ENCODE data around the gene STK32B.
A peak's percentile ranks its signal among the peaks of the same experiment; 100 is the strongest.
"Not testable (repeated sequence)": the region's sequence is repeated elsewhere in the genome, so short reads cannot be mapped to it uniquely, and the experiment has no call there.

The STK32B gene

GRCh38 chr4:5395781-5396180 is 344.5 kb downstream of the STK32B start:
- no peak for DNase-seq (ENCODE audit: low spot score)

DNA sequence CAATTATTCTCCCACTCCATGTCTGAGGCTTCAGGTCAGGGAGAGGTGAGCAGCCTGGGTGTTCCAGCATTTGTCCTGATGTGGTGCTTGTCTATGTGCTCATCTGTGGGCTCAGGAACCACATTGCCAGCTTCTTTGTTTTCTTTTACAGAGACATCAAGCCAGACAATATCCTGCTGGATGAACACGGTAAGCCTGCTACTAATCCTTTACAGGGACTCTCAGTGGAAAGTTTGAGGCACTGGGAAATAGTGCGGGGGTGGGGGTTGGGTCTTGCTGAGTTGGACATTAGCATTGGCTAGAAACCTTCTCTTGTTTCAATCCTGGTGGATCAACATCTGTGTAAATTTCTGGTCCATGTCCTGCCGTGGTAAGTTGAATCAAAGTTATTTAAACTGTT is 346.8 kb downstream of the STK32B start:
- no peak for DNase-seq (ENCODE audit: low spot score)

DNA sequence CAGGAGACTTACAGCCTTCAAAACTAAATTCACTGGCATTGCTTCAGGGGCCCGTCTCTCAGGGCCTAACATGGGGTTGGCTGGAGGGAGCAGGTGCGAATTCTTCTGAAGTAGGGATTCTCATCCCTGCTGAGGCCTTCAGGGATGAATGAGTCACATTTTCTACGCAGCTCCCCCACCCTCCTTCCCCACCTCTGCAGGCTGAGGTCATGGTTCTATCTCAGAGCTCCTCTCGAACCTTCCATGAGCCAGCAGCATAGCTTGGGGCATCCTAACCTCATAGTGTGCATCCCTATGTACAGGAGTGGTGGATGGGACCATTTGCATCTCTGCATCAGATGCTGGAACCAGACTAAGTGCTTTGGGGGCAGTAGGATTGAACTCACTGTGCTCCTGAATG is 347.8 kb downstream of the STK32B start:
- no peak for DNase-seq (ENCODE audit: low spot score)

DNA sequence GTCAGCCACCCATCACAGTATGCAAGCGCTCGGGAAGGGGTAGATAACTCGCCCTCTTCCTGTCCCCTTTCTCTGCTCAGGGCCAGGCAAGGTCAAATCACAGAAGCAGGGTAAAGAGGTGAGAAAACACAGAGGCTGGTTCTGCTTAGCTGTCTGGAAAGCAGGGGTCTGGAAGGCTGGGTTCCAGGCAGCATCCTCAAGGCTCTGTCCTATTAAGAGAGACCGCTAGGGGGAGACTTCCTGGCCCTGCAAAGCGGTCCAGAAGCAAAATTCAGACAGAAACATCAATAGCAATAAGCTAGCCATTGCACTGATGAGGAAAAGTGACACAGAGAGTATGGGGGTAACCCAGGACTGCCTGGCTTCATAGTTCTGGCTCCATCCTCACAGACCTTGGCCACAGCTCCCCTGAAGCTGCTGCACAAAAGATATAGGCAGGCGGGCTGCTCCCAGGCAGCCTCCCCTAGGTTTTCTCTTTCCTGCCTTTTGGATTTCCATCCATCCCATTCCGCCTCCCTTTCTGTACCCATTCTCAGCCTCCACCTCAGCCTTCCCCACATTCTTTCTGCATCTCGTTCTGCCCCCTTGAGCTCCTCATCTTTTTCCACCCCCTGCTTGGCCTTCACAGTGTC is 348.6 kb downstream of the STK32B start:
- DNase-seq (ENCODE audit: low spot score), result peak; percentile 61

DNA sequence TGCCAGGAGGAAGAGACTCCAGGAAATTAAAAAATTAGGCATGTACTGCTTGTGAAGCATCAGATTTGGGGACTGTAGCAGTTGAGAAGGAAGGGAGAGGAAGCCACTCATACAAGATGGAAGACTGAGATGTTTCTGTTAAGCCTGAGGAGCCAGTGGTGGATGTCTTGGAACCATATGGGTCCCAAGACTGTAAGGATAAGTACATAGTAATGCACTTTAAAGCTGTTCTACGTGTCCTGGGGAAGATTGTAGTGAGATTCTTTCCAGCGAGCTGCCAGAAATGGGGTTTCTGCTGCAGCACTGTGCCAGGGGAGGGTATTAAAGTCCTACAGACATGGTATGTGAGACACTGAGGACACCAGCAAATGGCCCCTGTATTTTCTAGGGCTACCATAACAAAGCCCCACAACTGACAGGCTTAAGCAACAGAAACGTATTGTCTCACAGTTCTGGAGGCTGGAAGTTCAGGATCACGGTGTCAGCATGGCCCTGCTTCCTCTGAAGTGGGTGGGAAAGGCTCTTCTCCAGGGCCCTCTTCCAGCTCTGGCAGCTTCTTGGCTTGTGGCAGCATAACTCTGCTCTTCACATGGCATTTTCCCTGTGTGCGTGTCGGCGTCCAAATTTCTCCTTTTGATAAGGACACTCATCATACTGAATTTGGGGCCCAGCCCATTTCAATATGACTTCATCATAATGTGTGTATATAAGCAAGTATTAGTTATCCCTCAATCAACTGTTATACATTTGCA is 352.6 kb downstream of the STK32B start:
- no peak for DNase-seq (ENCODE audit: low spot score)

DNA sequence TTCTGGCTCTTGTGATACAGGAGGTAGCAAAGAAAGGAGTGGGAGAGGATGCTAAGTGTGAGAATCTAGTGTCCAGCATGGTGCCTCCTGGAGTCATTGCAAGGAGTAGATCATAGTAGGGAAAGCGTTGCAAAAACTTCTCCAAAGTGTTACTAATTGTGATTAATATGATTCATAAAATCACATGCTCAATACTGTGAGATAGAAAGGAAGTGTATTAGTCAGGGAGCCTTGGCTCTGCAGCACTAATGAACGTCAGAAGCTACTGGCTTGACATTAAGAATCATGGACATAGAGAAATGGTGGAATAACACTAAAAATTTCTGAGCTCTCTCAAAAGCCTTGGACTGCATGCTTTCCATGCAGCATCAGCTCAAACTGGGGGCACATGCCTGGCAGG is 358.0 kb downstream of the STK32B start:
- DNase-seq (ENCODE audit: low spot score), result peak; percentile 31

DNA sequence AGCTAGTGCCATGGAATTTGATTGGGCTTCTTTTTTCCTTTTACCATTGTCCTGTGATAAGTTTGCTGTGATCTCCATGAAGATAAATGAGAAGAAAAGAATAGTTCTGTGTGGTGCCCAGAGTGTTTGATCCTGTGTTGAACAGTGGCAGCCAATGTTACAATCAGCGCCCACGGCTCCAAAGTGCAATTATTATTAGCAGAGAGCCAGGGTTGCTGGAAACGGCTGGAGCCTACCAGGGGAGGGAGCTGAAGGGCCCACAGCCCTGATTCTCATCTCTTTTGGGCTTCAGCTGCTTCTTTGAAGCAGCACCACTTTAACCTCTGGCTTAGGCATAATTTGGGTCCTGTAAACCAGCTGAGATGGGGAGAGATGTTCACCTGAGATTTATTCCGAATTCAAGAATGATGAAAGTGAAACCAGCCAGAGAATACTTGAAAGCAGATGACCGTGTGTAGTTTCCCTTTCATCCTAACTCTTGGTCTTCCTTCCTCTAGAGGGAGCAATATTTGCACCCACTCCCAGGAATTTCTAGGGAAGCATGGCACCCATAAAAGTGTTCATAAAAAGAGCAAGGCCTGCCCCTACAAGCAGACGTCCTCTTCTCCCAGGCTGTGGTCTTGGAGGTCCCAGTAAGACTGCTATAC is 358.8 kb downstream of the STK32B start:
- no peak for DNase-seq (ENCODE audit: low spot score)

DNA sequence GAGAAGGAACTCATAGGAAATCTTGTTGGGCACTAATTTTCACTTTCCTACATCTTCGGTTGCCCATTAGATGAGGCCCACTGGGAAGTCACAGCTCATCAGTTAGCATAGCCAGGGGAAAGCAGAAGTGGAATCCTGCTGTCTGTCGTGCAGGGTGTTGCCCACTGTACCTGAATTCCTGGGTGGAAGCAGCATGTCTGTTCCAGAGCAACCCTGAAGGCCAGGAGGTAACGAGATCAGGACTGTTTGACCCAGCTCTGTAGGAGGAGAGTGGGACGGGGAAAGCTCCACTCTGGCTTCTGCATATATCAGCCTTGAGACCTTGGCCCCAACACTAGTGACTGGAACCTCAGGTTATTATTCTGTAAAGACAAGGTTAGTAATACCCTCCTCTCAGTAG is 361.0 kb downstream of the STK32B start:
- DNase-seq (ENCODE audit: low spot score), result no peak

DNA sequence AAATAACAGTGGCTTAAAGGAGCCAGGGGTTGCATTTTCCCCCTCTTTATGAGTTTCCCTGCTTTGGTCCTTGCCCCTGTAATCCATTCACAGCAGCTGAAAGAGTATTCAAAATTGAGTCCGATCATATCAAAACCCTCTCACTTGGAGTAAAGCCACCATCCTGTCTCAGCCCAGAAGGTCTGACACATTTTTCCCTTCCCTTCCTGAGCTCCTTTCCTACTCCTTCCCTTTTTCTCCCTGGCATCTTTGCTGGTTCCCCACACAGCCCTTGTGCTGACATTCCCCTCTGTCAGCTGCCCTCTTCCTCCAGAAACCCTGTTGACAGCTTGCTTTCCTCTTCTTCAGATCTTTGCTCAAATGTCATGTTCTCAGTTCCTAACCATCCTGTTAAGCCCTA is 361.5 kb downstream of the STK32B start:
- no peak for DNase-seq (ENCODE audit: low spot score)

- no peak for DNase-seq (ENCODE audit: low spot score)
These were observed 365.4 kb downstream of the STK32B start for GRCh38 chr4:5416637-5417036.

- DNase-seq (ENCODE audit: low spot score), result no peak
These were observed 369.0 kb downstream of the STK32B start for GRCh38 chr4:5420266-5420665.

GRCh38 chr4:5421416-5421815 is 370.1 kb downstream of the STK32B start:
- DNase-seq (ENCODE audit: low spot score), result no peak

GRCh38 chr4:5422195-5422594 is 370.9 kb downstream of the STK32B start:
- DNase-seq (ENCODE audit: low spot score), result no peak

- no peak for DNase-seq (ENCODE audit: low spot score)
These were observed 372.4 kb downstream of the STK32B start for GRCh38 chr4:5423670-5424069.

DNA sequence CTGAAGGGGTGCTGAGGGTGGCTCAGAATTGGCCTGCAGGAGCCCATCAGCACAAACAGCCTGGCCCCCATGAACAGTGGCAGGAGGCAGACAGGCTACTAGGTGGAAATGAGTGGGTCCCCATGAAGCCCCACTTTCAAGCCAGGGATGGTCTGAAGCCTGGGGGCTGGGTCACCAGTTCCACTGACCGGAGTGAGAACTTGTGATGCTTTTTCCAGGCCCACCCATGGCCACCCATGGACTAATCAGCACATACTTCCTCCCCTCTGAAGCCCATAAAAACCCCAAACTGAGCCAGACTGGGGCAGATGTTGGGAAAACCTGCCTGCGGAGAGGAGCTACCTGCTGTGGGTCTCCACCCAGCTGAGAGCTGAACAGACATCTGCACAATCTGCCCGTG is 372.9 kb downstream of the STK32B start:
- DNase-seq (ENCODE audit: low spot score), result no peak

DNA sequence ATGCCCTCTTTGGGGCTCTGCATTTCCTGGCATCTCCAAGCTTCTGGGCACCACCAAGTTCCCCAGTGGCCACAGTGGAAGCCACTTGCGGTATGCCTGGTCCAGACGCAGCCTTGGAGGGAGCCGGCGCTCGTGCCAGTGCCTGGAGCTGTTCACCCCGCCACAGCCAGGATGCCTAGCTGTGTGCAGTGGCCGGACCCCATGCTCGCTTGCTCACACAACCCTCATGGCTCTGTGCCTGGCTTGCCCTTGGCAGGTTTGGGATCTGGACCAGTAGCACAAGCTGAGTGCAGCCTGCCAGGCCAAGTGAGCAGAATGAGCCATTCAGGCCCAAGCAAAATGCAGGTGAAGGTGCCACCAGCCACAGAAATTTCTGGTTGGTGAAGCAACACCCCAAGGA is 373.6 kb downstream of the STK32B start:
- no peak for DNase-seq (ENCODE audit: low spot score)

GRCh38 chr4:5429747-5430146 is 378.5 kb downstream of the STK32B start:
- no peak for DNase-seq (ENCODE audit: low spot score)

GRCh38 chr4:5433196-5433595 is 381.9 kb downstream of the STK32B start:
- no peak for DNase-seq (ENCODE audit: low spot score)

- DNase-seq (ENCODE audit: low spot score), result no peak
These were observed 383.9 kb downstream of the STK32B start for GRCh38 chr4:5435201-5435600.

- no peak for DNase-seq (ENCODE audit: low spot score)
These were observed 384.5 kb downstream of the STK32B start for GRCh38 chr4:5435823-5436222.

DNA sequence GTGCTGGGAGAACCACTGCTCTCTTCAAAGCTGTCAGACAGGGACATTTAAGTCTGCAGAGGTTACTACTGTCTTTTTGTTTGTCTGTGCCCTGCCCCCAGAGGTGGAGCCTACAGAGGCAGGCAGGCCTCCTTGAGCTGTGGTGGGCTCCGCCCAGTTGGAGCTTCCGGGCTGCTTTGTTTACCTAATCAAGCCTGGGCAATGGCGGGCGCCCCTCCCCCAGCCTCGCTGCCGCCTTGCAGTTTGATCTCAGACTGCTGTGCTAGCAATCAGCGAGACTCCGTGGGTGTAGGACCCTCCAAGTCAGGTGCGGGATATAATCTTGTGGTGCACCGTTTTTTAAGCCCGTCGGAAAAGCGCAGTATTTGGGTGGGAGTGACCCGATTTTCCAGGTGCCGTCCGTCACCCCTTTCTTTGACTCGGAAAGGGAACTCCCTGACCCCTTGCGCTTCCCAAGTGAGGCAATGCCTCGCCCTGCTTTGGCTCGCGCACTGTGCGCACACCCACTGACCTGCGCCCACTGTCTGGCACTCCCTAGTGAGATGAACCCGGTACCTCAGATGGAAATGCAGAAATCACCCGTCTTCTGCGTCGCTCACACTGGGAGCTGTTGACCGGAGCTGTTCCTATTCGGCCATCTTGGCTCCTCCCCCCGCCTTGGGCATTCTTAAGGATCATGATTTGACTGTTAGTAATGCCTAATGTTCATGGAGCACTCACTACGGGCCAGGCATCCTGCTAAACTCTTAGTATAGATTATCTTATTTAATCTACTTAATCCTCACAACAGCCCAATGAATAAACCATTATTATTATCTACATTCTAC is 392.9 kb downstream of the STK32B start:
- not testable (repeated sequence) for DNase-seq (ENCODE audit: low spot score)

DNA sequence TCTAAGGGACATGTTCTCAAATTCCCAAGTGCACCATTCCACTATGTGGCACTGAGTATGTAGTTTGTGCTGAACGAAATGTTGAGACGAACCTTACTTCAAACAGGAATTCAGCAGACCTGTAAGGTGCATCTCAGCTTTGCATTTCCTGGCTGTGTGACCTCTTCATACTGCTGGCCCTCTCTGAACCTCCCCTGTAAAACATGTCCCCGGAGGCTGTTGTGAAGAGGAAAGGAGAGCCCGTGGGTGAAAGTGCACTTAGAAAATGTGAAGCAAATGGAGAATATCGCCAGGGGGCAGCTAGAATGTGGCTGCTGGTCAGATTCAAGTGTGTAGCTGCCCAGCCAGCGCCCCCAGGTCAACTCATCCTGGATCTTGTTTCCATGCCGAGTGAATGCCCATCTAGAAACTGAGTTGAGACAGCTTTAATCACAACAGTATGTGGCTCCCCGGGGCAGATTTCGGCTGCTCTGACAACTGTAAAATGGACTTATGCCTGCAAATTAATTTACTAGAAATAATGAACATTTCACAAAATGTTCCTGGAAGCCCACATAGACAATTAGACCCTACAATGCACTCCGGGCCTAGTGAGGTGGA is 393.7 kb downstream of the STK32B start:
- DNase-seq (ENCODE audit: low spot score), result no peak
